Natural killer cell (primary cell): ENCODE results near the gene AGPAT3. TPM values are rescaled to one million over a fixed set of nuclear protein-coding genes. Genes with fewer than 3 reads are reported as not detected.

ENCODE experiments used
- ATAC-seq, 3 donors: fragments of 150-1000 bp in 2 of 3; fragments of 200-7000 bp in 1 of 3; cut with Tn5 transposase; 1 replicate in 1 of 3; 2 replicates in 2 of 3; pipeline ENCODE4 v1.10.0; 2021; ENCODE audit warnings: mild to moderate bottlenecking in 2 of 3, moderate library complexity in 2 of 3
- DNase-seq, 2 donors: peaks; one replicate each; pipeline versions ENCODE4 v3.0.0 to v3.0.0-alpha.2; 2013 to 2021; ENCODE audit warnings: mixed read lengths in 1 of 2
- H3K27ac ChIP-seq: one replicate; pipeline ENCODE4 v1.5.1; 2013; ENCODE audit warnings: mild to moderate bottlenecking, low read length
- H3K27me3 ChIP-seq: one replicate; pipeline ENCODE4 v1.6.1; 2013; ENCODE audit warnings: low read length; ENCODE audit not compliant: control insufficient read depth, insufficient read depth
- H3K36me3 ChIP-seq: one replicate; pipeline ENCODE4 v1.6.1; 2013; ENCODE audit warnings: low read length; ENCODE audit not compliant: control insufficient read depth, insufficient read depth
- H3K4me1 ChIP-seq: one replicate; pipeline ENCODE4 v1.6.1; 2013; ENCODE audit warnings: low read length; ENCODE audit not compliant: control insufficient read depth, insufficient read depth
- H3K4me3 ChIP-seq: one replicate; pipeline ENCODE4 v1.5.1; 2013; ENCODE audit warnings: low read length
- H3K9me3 ChIP-seq: one replicate; pipeline ENCODE4 v1.6.1; 2013; ENCODE audit warnings: low read length; ENCODE audit not compliant: control insufficient read depth, insufficient read depth
- H3K27ac Mint-ChIP-seq, 2 donors: one replicate each; pipeline ENCODE4 v1.8.0; 2022; ENCODE audit warnings: mild to moderate bottlenecking in 2 of 2, mixed read lengths in 2 of 2, moderate library complexity in 1 of 2
- H3K27me3 Mint-ChIP-seq, 2 donors: one replicate each; pipeline ENCODE4 v1.8.0; 2022; ENCODE audit warnings: low read depth in 2 of 2, mixed read lengths in 2 of 2
- H3K36me3 Mint-ChIP-seq: one replicate; pipeline ENCODE4 v1.8.0; 2022; ENCODE audit warnings: mixed read lengths
- H3K4me1 Mint-ChIP-seq, 2 donors: one replicate each; pipeline ENCODE4 v1.8.0; 2022; ENCODE audit warnings: mixed read lengths in 2 of 2
- H3K4me3 Mint-ChIP-seq: one replicate; pipeline ENCODE4 v1.8.0; 2022; ENCODE audit warnings: mild to moderate bottlenecking, moderate library complexity, mixed read lengths
- H3K9me3 Mint-ChIP-seq, 2 donors: one replicate each; pipeline ENCODE4 v1.8.0; 2022; ENCODE audit warnings: mixed read lengths in 2 of 2
- WGBS: methylation state at CpG from one replicate; pipeline ENCODE4 v1.1.7; 2013; ENCODE audit warnings: missing lambda C conversion rate; ENCODE audit not compliant: insufficient coverage; 5-methylcytosine and 5-hydroxymethylcytosine counted together
- intact Hi-C: fragments of 100-400 bp; cut with micrococcal nuclease; formaldehyde crosslinking; loops from one replicate; pipeline ENCODE4 v1.14.2; 2022
- total RNA-seq, 4 donors: library from RNA; stranded (reverse); fragments of 120-200 nt in 1 of 4; gene quantifications; one replicate each; pipeline versions ENCODE4 v1.2.3 to v1.2.4, GENCODE V29; 2013 to 2022
- TF ChIP-seq, protein P1 (sequence below): fragments of 200-600 bp; IDR thresholded peaks from one replicate; pipeline ENCODE4 v1.8.0; 2022; ENCODE audit warnings: antibody characterized with exemption

The AGPAT3 gene
- total RNA-seq, 3 donors from 2014 or later (not counting 1 experiment from before 2014, with no cell fraction given) = 39.5 to 45.7 (median 42.3) TPM

DNA sequence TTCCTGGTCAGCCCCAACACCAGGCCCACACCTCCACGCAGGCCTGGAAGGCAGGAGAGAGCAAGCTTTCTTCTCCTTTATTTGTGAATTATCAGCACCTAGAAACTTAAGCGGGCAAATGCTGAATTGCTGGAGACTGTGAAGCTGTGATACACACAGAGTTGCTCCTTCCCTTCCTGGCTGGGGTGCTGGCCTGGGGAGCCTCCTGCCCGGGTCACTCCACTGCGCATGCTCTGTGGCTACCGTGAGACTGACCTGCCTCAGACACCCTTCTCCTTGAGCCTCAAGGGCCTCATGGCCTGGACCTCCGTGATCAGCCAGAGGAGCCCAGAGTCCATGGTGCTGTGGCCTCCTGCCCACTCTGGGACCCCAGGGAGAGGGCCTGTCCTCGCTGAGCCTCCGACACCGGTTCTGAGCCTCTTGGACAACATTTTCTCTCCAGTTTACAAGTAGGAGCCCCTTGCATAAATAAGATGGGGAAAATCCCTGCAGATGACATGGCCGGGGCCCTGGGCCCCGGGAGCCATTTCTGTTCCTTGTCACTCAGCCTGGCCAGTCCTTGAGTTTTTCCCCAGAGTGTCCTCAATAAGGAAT is 18.0 kb downstream of the AGPAT3 start:
- Mint-ChIP-seq H3K27me3 (no peaks in the 10 kb centered on the region), H3K4me3 (no peak overlapping the region), H3K9me3 (no peaks in the 10 kb centered on the region), H3K36me3 (no peaks in the 10 kb centered on the region), H3K27ac (no peak overlapping the region), H3K4me1 (peaks cover 23 to 39% of the 10 kb centered on the region in 2 donors)
- Histone ChIP-seq H3K27ac (no peak overlapping the region), H3K4me3 (no peak overlapping the region), H3K9me3 (no peaks in the 10 kb centered on the region), H3K27me3 (no peaks in the 10 kb centered on the region), H3K4me1 (peaks cover 17% of the 10 kb centered on the region), H3K36me3 (peaks cover 2% of the 10 kb centered on the region)
- TF ChIP-seq, protein P1, sequence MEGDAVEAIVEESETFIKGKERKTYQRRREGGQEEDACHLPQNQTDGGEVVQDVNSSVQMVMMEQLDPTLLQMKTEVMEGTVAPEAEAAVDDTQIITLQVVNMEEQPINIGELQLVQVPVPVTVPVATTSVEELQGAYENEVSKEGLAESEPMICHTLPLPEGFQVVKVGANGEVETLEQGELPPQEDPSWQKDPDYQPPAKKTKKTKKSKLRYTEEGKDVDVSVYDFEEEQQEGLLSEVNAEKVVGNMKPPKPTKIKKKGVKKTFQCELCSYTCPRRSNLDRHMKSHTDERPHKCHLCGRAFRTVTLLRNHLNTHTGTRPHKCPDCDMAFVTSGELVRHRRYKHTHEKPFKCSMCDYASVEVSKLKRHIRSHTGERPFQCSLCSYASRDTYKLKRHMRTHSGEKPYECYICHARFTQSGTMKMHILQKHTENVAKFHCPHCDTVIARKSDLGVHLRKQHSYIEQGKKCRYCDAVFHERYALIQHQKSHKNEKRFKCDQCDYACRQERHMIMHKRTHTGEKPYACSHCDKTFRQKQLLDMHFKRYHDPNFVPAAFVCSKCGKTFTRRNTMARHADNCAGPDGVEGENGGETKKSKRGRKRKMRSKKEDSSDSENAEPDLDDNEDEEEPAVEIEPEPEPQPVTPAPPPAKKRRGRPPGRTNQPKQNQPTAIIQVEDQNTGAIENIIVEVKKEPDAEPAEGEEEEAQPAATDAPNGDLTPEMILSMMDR = no peak
- 97% methylated on average over 11 of the region's 11 CpGs for WGBS
- intact Hi-C loops = loop anchor here (5.0 kb wide), 1 partner anchor 34 kb away; no protein-coding TSS in a partner anchor
- no peak for ATAC-seq
- no peak for DNase-seq

DNA sequence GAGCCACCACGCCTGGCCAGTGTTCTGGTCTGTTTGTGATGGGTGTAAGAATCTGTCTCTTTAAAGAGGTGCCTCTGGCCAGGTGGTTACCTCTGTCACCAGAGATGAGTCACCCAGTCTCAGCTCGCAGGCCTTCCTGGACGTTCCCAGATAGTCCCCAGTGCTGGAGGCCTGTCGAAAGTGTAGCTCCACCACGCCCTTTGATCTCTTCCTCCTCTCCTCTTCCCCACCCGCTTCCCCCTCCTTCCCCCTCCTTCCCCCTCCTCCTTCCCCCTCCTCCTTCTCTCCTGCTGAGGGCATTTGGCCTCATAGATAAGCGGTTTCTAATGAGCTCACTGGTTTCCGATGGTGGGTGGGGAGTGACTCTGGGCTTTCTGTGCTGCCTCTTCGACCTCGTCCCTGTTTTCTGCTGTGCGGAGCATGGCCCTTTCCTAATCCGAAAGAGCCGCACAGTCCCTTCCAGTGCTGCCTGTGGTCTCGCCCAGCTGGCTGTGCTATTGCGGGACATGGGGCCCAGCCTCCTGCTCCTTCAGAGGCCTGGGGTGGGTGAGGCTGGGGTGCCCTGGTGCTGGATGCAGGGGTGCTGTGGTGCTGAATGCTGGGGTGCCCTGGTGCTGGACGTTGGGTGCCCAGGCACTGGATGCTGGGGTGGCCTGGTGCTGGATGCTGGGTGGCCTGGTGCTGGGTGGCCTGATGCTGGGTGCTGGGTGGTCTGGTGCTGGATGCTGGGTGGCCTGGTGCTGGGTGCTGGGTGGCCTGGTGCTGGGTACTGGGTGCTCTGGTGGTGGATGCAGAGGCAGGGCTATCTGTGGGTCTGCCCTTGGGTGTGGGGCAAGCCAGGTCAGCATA is 19.2 kb downstream of the AGPAT3 start:
- intact Hi-C loops = loop anchor here (5.0 kb wide), 1 partner anchor 33 kb away; no protein-coding TSS in a partner anchor
- peak in 1 of 3 donors; percentile 34 for ATAC-seq

DNA sequence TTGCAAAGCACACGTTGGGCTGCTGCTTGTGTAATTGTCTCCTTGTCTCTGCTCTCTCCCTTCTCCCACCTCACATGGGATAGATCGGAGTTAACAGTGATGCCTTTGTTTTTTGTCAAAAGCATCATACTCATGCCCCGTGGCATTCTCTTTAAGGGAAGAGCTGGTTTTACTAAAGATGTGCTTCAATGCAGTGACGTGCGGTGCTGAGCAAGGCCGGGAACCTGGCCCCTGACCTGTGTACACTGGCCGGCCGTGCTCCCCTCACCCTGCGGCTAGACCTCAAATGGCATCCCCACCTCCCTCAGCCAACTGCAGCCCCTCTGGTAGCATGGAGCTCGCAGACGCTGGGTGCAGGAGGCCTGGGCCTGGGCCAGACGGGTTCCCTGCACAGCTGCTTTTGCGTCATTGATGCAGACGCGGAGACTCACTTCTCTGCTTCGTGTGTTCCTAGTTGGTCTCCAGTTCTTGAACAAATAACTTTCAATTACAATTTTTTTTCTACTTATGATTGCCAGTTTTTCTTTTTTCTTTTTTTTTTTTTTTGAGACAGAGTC is 19.9 kb downstream of the AGPAT3 start:
- Histone ChIP-seq H3K9me3 (no peaks in the 10 kb centered on the region), H3K4me3 (no peak overlapping the region), H3K36me3 (no peaks in the 10 kb centered on the region), H3K4me1 (peaks cover 17% of the 10 kb centered on the region), H3K27ac (no peak overlapping the region), H3K27me3 (no peaks in the 10 kb centered on the region)
- no peaks in the 10 kb centered on the region for H3K9me3 Mint-ChIP-seq
- intact Hi-C loops = loop anchor here (5.0 kb wide), 1 partner anchor 32 kb away; no protein-coding TSS in a partner anchor
- H3K4me1 Mint-ChIP-seq = peaks cover 17 to 40% of the 10 kb centered on the region in 2 donors
- H3K27ac Mint-ChIP-seq = peak overlapping the region in 1 of 2 donors; percentile 40
- no peaks in the 10 kb centered on the region for H3K36me3 Mint-ChIP-seq
- no peaks in the 10 kb centered on the region for H3K27me3 Mint-ChIP-seq
- no peak for ATAC-seq
- DNase-seq = no peak
- TF ChIP-seq, protein P1 = no peak
- WGBS = 93% methylated on average over 16 of the region's 16 CpGs
- peak overlapping the region; percentile 42 for H3K4me3 Mint-ChIP-seq

More for the DNA sequence above, 19.2 kb downstream of the AGPAT3 start:
- Histone ChIP-seq H3K27me3 (no peaks in the 10 kb centered on the region), H3K4me3 (no peak overlapping the region), H3K9me3 (no peaks in the 10 kb centered on the region), H3K36me3 (no peaks in the 10 kb centered on the region), H3K4me1 (peaks cover 17% of the 10 kb centered on the region), H3K27ac (no peak overlapping the region)
- Mint-ChIP-seq H3K9me3 (no peaks in the 10 kb centered on the region), H3K4me3 (peak overlapping the region; percentile 42), H3K27ac (peak overlapping the region in 1 of 2 donors; percentile 40), H3K36me3 (no peaks in the 10 kb centered on the region), H3K4me1 (peaks cover 17 to 35% of the 10 kb centered on the region in 2 donors), H3K27me3 (no peaks in the 10 kb centered on the region)
- 32% methylated on average over 16 of the region's 16 CpGs for WGBS
- TF ChIP-seq, protein P1 = no peak
- peak in 1 of 2 donors; percentile 30 for DNase-seq
